Activated gamma-delta T cell treated with Interleukin-2 at 50 U/mL for 16 hours (primary cell): Measurements from ENCODE around the gene OR6C6.
"Not testable (repeated sequence)": the region's sequence is repeated elsewhere in the genome, so short reads cannot be mapped to it uniquely, and the experiment has no call there.

Experiments
- DNase-seq: peaks from one replicate; pipeline ENCODE4 v3.0.0-alpha.2; 2020

The OR6C6 gene

GRCh38 chr12:55296469-55296868, at the start of gene OR6C6:
TSS of gene OR6C6 (minus strand) at chr12:55296569. CDS start at chr12:55295232, 1,337 bp downstream.
- no peak for DNase-seq

- no peak for DNase-seq
Measured at GRCh38 chr12:55336002-55336401, 39.6 kb upstream of the OR6C6 start.

- DNase-seq, result no peak
Measured at GRCh38 chr12:55330446-55330845, 34.1 kb upstream of the OR6C6 start, which contains the start of gene OR6C3. TSS of gene OR6C3 (plus strand) at chr12:55330746. CDS start at chr12:55331701, 955 bp downstream.

- not testable (repeated sequence) for DNase-seq
Measured at GRCh38 chr12:55325801-55326200, 29.4 kb upstream of the OR6C6 start.

- no peak for DNase-seq
Measured at GRCh38 chr12:55320201-55320600, 23.8 kb upstream of the OR6C6 start.

- DNase-seq, result no peak
Measured at GRCh38 chr12:55314043-55314442, 17.7 kb upstream of the OR6C6 start, which contains the start of gene OR6C1. TSS of gene OR6C1 (plus strand) at chr12:55314343. CDS start at chr12:55320600, 6,257 bp downstream.

GRCh38 chr12:55289999-55290398, 6.4 kb downstream of the OR6C6 start:
- DNase-seq, result no peak

- no peak for DNase-seq
Measured at GRCh38 chr12:55280991-55281390, 15.4 kb downstream of the OR6C6 start.

- DNase-seq, result no peak
Measured at GRCh38 chr12:55258303-55258702, 38.1 kb downstream of the OR6C6 start.

GRCh38 chr12:55256831-55257230, 39.5 kb downstream of the OR6C6 start:
- no peak for DNase-seq

GRCh38 chr12:55253281-55253680, 43.1 kb downstream of the OR6C6 start:
- DNase-seq, result no peak

- no peak for DNase-seq
Measured at GRCh38 chr12:55250944-55251343, 45.4 kb downstream of the OR6C6 start.

- DNase-seq, result no peak
Measured at GRCh38 chr12:55246159-55246558, 50.2 kb downstream of the OR6C6 start.

GRCh38 chr12:55244309-55244708, 52.1 kb downstream of the OR6C6 start, which contains the start of gene OR6C74:
TSS of gene OR6C74 (plus strand) at chr12:55244609. CDS start at chr12:55247288, 2,679 bp downstream.
- no peak for DNase-seq
